Raji (cell line): ENCODE results near the gene CPN1.

ENCODE experiments used
- POLR2A ChIP-seq: IDR thresholded peaks from 2 replicates; pipeline ENCODE4 v1.6.1; 2011; ENCODE audit warnings: low read depth, low read length, control low read depth; ENCODE audit not compliant: insufficient read depth

Gene CPN1

GRCh38 chr10:100085596-100085995 is 3.9 kb upstream of the CPN1 start:
- no peak for TF ChIP-seq POLR2A

GRCh38 chr10:100083623-100084022 is 2.0 kb upstream of the CPN1 start:
- TF ChIP-seq POLR2A, result no peak

- no peak for TF ChIP-seq POLR2A
These were observed 4.9 kb downstream of the CPN1 start for GRCh38 chr10:100076750-100077149.

- TF ChIP-seq POLR2A, result no peak
These were observed 6.0 kb downstream of the CPN1 start for GRCh38 chr10:100075426-100076220.

GRCh38 chr10:100072514-100072913 is 9.2 kb downstream of the CPN1 start:
- no peak for TF ChIP-seq POLR2A

- TF ChIP-seq POLR2A, result no peak
These were observed 10.1 kb downstream of the CPN1 start for GRCh38 chr10:100071529-100071928.

- no peak for TF ChIP-seq POLR2A
These were observed 14.2 kb downstream of the CPN1 start for GRCh38 chr10:100067466-100067865.

- TF ChIP-seq POLR2A, result no peak
These were observed 16.5 kb downstream of the CPN1 start for GRCh38 chr10:100065084-100065660.

- TF ChIP-seq POLR2A, result no peak
These were observed 20.3 kb downstream of the CPN1 start for GRCh38 chr10:100061401-100061800.

GRCh38 chr10:100057948-100058347 is 23.7 kb downstream of the CPN1 start:
- TF ChIP-seq POLR2A, result no peak

GRCh38 chr10:100053686-100054460 is 27.8 kb downstream of the CPN1 start:
- no peak for TF ChIP-seq POLR2A

- TF ChIP-seq POLR2A, result 0 out of 2 replicates have a peak, but pooled peaks have one; percentile 27
These were observed 35.6 kb downstream of the CPN1 start for GRCh38 chr10:100046021-100046486.

- TF ChIP-seq POLR2A, result no peak
These were observed 36.1 kb downstream of the CPN1 start for GRCh38 chr10:100045592-100045991.

- no peak for TF ChIP-seq POLR2A
These were observed 37.9 kb downstream of the CPN1 start for GRCh38 chr10:100043796-100044195.

- no peak for TF ChIP-seq POLR2A
These were observed 38.3 kb downstream of the CPN1 start for GRCh38 chr10:100043344-100043743.
